Bronchial epithelial cell (primary cell): ENCODE results near the gene GPSM1. TPM values are rescaled to one million over a fixed set of nuclear protein-coding genes. Genes with fewer than 3 reads are reported as not detected.

Experiments
- DNase-seq: peaks from one replicate; pipeline ENCODE4 v3.0.0-alpha.2; 2010; ENCODE audit warnings: low read depth
- FAIRE-seq: peaks from 2 replicates; lab custom pipeline; 2011; peaks lifted over from hg19 to GRCh38; lab: Jason Lieb, UNC
- H3K27me3 ChIP-seq: 2 replicates; pipeline ENCODE4 v1.5.1; 2011; ENCODE audit warnings: low read length; ENCODE audit not compliant: control insufficient read depth, insufficient read depth
- H3K36me3 ChIP-seq: 2 replicates; pipeline ENCODE4 v1.5.1; 2011; ENCODE audit warnings: low read length; ENCODE audit not compliant: control insufficient read depth, insufficient read depth
- H3K4me3 ChIP-seq: 2 replicates; pipeline ENCODE4 v1.5.1; 2011; ENCODE audit warnings: mild to moderate bottlenecking, low read depth, low read length, control low read depth
- CTCF ChIP-seq: IDR thresholded peaks from 2 replicates; pipeline ENCODE4 v1.5.1; 2011; ENCODE audit warnings: mild to moderate bottlenecking, moderate library complexity, low read length, control low read depth, inconsistent platforms; ENCODE audit not compliant: insufficient read depth, severe bottlenecking
- total RNA-seq: library from RNA; depleted of rRNA; stranded (reverse); fragments of >200 nt; gene quantifications from 2 replicates; pipeline ENCODE4 v1.2.1, GENCODE V29; 2014

The GPSM1 gene
- total RNA-seq, 1 donor from 2014 or later, result 13.4 TPM

- TF ChIP-seq CTCF, result no peak
- Histone ChIP-seq H3K4me3 (peak overlapping the region; percentile 87), H3K27me3 (no peaks in the 10 kb centered on the region), H3K36me3 (peaks cover 38% of the 10 kb centered on the region)
- FAIRE-seq (no peak), DNase-seq (peak; percentile 7)
Observed at GRCh38 chr9:136399176-136400037, 72.1 kb downstream of the GPSM1 start.

GRCh38 chr9:136400038-136400834, 72.9 kb downstream of the GPSM1 start, which contains the start of gene SNAPC4:
Gene SNAPC4, minus strand, starts transcription at chr9:136400170. Its CDS starts 1,742 bp downstream, at chr9:136398428.
- peak; percentile 88 for TF ChIP-seq CTCF
- Histone ChIP-seq H3K27me3 (no peaks in the 10 kb centered on the region), H3K36me3 (peaks cover 37% of the 10 kb centered on the region), H3K4me3 (peak within 1 kb of the TSS; percentile 87)
- FAIRE-seq (no peak), DNase-seq (peak; percentile 67)

GRCh38 chr9:136401173-136401922, 74.0 kb downstream of the GPSM1 start:
- no peak for TF ChIP-seq CTCF
- Histone ChIP-seq H3K4me3 (no peak overlapping the region), H3K27me3 (no peaks in the 10 kb centered on the region), H3K36me3 (peaks cover 33% of the 10 kb centered on the region)
- DNase-seq (no peak), FAIRE-seq (no peak)

- TF ChIP-seq CTCF, result no peak
- DNase-seq (no peak), FAIRE-seq (no peak)
- H3K36me3 ChIP-seq, result peaks cover 32% of the 10 kb centered on the region
- H3K4me3 ChIP-seq, result no peak overlapping the region
- H3K27me3 ChIP-seq, result no peaks in the 10 kb centered on the region
Observed at GRCh38 chr9:136402067-136402466, 74.7 kb downstream of the GPSM1 start.

- no peak for TF ChIP-seq CTCF
- Histone ChIP-seq H3K27me3 (no peaks in the 10 kb centered on the region), H3K36me3 (peaks cover 34% of the 10 kb centered on the region), H3K4me3 (no peak overlapping the region)
- DNase-seq (no peak), FAIRE-seq (no peak)
Observed at GRCh38 chr9:136403538-136403914, 76.2 kb downstream of the GPSM1 start.
